GM12878 (cell line): Measurements from ENCODE around the gene CLASRP. TPM values are rescaled to one million over a fixed set of nuclear protein-coding genes. Genes with fewer than 3 reads are reported as not detected.
A peak's percentile ranks its signal among the peaks of the same experiment; 100 is the strongest.

Experiments
- ATF7 ChIP-seq: fragments of 450-650 bp; IDR thresholded peaks from 2 replicates; pipeline ENCODE4 v1.6.1; 2016; ENCODE audit warnings: low read depth, mild to moderate bottlenecking
- CBX3 ChIP-seq: fragments of 200-600 bp; sonication (generic); IDR thresholded peaks from 2 replicates; pipeline ENCODE4 v1.6.1; 2016; ENCODE audit warnings: low read depth, borderline replicate concordance
- DPF2 ChIP-seq: fragments of 450-650 bp; IDR thresholded peaks from 2 replicates; pipeline ENCODE4 v1.6.1; 2017; ENCODE audit warnings: mild to moderate bottlenecking
- EP300 ChIP-seq, 2 experiments: fragments of 150-350 bp in 1 of 2; IDR thresholded peaks; 2 replicates each; pipeline ENCODE4 v1.6.1; 2011 to 2012; ENCODE audit warnings: low read depth in 2 of 2, low read length in 2 of 2, borderline replicate concordance in 1 of 2, improper control_type of control experiment in 1 of 2, inconsistent platforms in 1 of 2; ENCODE audit not compliant: control insufficient read depth in 1 of 2
- FOXM1 ChIP-seq: IDR thresholded peaks from 2 replicates; pipeline ENCODE4 v1.6.1; 2012; ENCODE audit warnings: low read depth, mild to moderate bottlenecking, inconsistent platforms, low read length, moderate library complexity
- GATAD2B ChIP-seq: fragments of 450-650 bp; conservative IDR thresholded peaks from 2 replicates; pipeline ENCODE4 v1.6.1; 2017; ENCODE audit warnings: low read depth, mild to moderate bottlenecking, moderate library complexity
- LARP7 ChIP-seq: fragments of 450-650 bp; IDR thresholded peaks from 2 replicates; pipeline ENCODE4 v1.6.1; 2017; ENCODE audit warnings: mild to moderate bottlenecking
- NFYA ChIP-seq: IDR thresholded peaks from 2 replicates; pipeline ENCODE4 v1.6.1; 2011; ENCODE audit warnings: low read depth, mild to moderate bottlenecking, low read length, improper control_type of control experiment, borderline replicate concordance
- NR2C2 ChIP-seq: IDR thresholded peaks from 2 replicates; pipeline ENCODE4 v1.6.1; 2011; ENCODE audit warnings: borderline replicate concordance, low read depth; ENCODE audit not compliant: control insufficient read depth, insufficient read length
- PBX3 ChIP-seq: IDR thresholded peaks from 2 replicates; pipeline ENCODE4 v1.6.1; 2011; ENCODE audit warnings: mild to moderate bottlenecking, low read depth, low read length, moderate library complexity; ENCODE audit not compliant: insufficient replicate concordance
- POLR2AphosphoS2 ChIP-seq: IDR thresholded peaks from 2 replicates; pipeline ENCODE4 v1.6.1; 2011; ENCODE audit warnings: low read depth, mild to moderate bottlenecking, low read length, improper control_type of control experiment, moderate library complexity
- RFX5 ChIP-seq: IDR thresholded peaks from 2 replicates; pipeline ENCODE4 v1.6.1; 2011; ENCODE audit warnings: low read depth, low read length, improper control_type of control experiment
- SMC3 ChIP-seq: IDR thresholded peaks from 2 replicates; pipeline ENCODE4 v1.6.1; 2011; ENCODE audit warnings: low read length, improper control_type of control experiment, borderline replicate concordance
- polyA plus RNA-seq, 11 experiments: library from polyadenylated mRNA; depleted of rRNA in 4 of 11; unstranded in 6 of 11; stranded (reverse) in 5 of 11; fragments of >200 nt; fragmentation: Nextera tagmentation in 4 of 11; fragmentation: Illumina TruSeq in 1 of 11; extraction: Ambion mirVana in 4 of 11; extraction: Trizol in 1 of 11; gene quantifications; 1 replicate in 1 of 11; 2 replicates in 10 of 11; pipeline versions ENCODE4 v1.2.1 to v1.2.3, GENCODE V29; 2011 to 2016; ENCODE audit warnings: inconsistent platforms in 2 of 11, missing spikeins in 2 of 11, low read depth in 1 of 11
- total RNA-seq, 4 experiments: library from RNA; depleted of rRNA in 3 of 4; stranded (reverse); fragments of >200 nt in 3 of 4; fragmentation: Illumina TruSeq in 1 of 4; extraction: Trizol in 1 of 4; gene quantifications; 2 replicates each; pipeline versions ENCODE4 v1.2.1 to v1.2.3, GENCODE V29; 2013 to 2021
- TF ChIP-seq, protein P1 (sequence below): fragments of 450-650 bp; formaldehyde crosslinking; IDR thresholded peaks from 2 replicates; pipeline ENCODE4 v1.5.0; 2022; ENCODE audit warnings: mild to moderate bottlenecking, missing genetic modification characterization
- TF ChIP-seq, protein P2 (sequence below): fragments of 450-650 bp; IDR thresholded peaks from 2 replicates; pipeline ENCODE4 v1.6.1; 2017; ENCODE audit warnings: mild to moderate bottlenecking, moderate library complexity

CLASRP gene
- total and polyA plus RNA-seq, 10 of the 15 experiments (the other 5 are each of a cell fraction or from before 2014, with no cell fraction given), result 0.68 to 75.8 (median 30.2) TPM

DNA sequence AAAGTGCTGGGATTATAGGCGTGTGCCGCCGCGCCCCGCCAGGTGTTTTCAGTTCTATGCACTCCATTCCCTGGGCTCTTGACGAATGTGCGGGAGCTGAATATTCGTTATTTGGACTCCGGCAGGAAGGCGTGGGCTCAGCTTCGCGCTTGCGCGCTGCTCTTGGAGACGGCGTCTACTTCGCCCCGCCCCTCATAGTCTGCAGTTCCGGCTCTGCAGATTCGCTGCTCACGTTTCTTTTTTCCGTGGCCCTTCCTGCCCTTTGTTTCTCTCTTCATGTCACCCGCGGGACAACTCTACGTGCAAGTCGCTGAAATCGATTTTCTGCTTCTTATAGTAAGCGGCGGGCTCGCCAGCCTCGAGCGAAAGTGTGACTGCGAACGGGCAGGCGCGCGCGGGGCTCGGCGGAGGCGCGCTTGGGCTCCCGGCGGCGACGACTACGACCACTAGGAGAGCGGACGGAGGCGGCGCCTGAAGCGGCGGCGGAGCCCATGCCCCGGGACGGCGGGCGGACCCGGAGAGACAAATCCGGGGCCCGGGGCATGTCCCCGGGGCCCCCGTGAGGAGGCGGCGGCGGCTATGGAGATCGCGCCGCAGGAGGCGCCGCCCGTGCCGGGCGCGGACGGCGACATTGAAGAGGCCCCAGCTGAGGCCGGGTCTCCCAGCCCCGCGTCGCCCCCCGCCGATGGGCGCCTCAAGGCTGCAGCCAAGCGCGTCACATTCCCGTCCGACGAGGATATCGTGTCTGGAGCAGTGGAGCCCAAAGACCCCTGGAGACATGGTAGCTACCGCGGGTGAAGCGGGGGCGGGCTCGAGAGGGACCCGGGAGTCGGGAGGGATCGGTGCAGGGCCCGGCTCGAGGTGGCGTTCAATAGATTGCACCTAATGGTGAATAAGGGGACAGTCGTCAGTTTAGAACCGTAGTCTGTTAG lies 54.2 kb downstream of the CLASRP start, which contains the start of gene PPP1R37 (continued):
- TF ChIP-seq, protein P1, sequence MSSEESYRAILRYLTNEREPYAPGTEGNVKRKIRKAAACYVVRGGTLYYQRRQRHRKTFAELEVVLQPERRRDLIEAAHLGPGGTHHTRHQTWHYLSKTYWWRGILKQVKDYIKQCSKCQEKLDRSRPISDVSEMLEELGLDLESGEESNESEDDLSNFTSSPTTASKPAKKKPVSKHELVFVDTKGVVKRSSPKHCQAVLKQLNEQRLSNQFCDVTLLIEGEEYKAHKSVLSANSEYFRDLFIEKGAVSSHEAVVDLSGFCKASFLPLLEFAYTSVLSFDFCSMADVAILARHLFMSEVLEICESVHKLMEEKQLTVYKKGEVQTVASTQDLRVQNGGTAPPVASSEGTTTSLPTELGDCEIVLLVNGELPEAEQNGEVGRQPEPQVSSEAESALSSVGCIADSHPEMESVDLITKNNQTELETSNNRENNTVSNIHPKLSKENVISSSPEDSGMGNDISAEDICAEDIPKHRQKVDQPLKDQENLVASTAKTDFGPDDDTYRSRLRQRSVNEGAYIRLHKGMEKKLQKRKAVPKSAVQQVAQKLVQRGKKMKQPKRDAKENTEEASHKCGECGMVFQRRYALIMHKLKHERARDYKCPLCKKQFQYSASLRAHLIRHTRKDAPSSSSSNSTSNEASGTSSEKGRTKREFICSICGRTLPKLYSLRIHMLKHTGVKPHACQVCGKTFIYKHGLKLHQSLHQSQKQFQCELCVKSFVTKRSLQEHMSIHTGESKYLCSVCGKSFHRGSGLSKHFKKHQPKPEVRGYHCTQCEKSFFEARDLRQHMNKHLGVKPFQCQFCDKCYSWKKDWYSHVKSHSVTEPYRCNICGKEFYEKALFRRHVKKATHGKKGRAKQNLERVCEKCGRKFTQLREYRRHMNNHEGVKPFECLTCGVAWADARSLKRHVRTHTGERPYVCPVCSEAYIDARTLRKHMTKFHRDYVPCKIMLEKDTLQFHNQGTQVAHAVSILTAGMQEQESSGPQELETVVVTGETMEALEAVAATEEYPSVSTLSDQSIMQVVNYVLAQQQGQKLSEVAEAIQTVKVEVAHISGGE, result no peak
- TF ChIP-seq POLR2AphosphoS2 (0 out of 2 replicates have a peak, but pooled peaks have one; percentile 23), NR2C2 (no peak), GATAD2B (peak; percentile 87), RFX5 (no peak), PBX3 (no peak), ATF7 (peak; percentile 73), EP300 (IDR thresholded peaks at IDR 0.05; ENCODE audit: borderline replicate concordance in 1 of 2, control insufficient read depth in 1 of 2, low read depth in 2 of 2, low read length in 2 of 2) (peak in 1 of 2 experiments; percentile 100; a peak in 2 of 4 replicates), DPF2 (peak; percentile 79; the same call in 1 of the 2 replicates), CBX3 (no peak), LARP7 (peak; percentile 100), FOXM1 (no peak), NFYA (no peak), SMC3 (no peak; the same call in 1 of the 2 replicates)
- TF ChIP-seq, protein P2, sequence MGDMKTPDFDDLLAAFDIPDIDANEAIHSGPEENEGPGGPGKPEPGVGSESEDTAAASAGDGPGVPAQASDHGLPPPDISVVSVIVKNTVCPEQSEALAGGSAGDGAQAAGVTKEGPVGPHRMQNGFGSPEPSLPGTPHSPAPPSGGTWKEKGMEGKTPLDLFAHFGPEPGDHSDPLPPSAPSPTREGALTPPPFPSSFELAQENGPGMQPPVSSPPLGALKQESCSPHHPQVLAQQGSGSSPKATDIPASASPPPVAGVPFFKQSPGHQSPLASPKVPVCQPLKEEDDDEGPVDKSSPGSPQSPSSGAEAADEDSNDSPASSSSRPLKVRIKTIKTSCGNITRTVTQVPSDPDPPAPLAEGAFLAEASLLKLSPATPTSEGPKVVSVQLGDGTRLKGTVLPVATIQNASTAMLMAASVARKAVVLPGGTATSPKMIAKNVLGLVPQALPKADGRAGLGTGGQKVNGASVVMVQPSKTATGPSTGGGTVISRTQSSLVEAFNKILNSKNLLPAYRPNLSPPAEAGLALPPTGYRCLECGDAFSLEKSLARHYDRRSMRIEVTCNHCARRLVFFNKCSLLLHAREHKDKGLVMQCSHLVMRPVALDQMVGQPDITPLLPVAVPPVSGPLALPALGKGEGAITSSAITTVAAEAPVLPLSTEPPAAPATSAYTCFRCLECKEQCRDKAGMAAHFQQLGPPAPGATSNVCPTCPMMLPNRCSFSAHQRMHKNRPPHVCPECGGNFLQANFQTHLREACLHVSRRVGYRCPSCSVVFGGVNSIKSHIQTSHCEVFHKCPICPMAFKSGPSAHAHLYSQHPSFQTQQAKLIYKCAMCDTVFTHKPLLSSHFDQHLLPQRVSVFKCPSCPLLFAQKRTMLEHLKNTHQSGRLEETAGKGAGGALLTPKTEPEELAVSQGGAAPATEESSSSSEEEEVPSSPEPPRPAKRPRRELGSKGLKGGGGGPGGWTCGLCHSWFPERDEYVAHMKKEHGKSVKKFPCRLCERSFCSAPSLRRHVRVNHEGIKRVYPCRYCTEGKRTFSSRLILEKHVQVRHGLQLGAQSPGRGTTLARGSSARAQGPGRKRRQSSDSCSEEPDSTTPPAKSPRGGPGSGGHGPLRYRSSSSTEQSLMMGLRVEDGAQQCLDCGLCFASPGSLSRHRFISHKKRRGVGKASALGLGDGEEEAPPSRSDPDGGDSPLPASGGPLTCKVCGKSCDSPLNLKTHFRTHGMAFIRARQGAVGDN, result peak; percentile 62
